Naive thymus-derived CD8-positive, alpha-beta T cell (primary cell): Measurements from ENCODE around the gene ARPC5L. TPM values are rescaled to one million over a fixed set of nuclear protein-coding genes. Genes with fewer than 3 reads are reported as not detected.
A peak's percentile ranks its signal among the peaks of the same experiment; 100 is the strongest.
"Not testable (repeated sequence)": the region's sequence is repeated elsewhere in the genome, so short reads cannot be mapped to it uniquely, and the experiment has no call there.

Source experiments
- ATAC-seq, 2 donors: fragments of 150-1000 bp; cut with Tn5 transposase in 1 of 2; sonication (Bioruptor Pico), chemical (Tn5 transposase) in 1 of 2; 1 replicate in 1 of 2; 2 replicates in 1 of 2; pipeline ENCODE4 v1.10.0; 2021; ENCODE audit warnings: mild to moderate bottlenecking in 2 of 2, moderate library complexity in 2 of 2
- POLR2A ChIA-PET: fragments of 350-600 bp; sonication (Branson Sonifier 250); formaldehyde crosslinking; loops from one replicate; lab custom pipeline; 2021; ENCODE audit warnings: antibody characterized with exemption; lab: Charles Lee
- DNase-seq, 10 donors: peaks; one replicate each; pipeline versions ENCODE4 v3.0.0 to v3.0.0-alpha.2; 2020 to 2022
- H3K27ac Mint-ChIP-seq, 10 donors: one replicate each; pipeline ENCODE4 v1.8.0; 2020 to 2022; ENCODE audit warnings: mild to moderate bottlenecking in 10 of 10, mixed read lengths in 10 of 10, moderate library complexity in 4 of 10, inconsistent platforms in 1 of 10
- H3K27me3 Mint-ChIP-seq, 5 donors: one replicate each; pipeline ENCODE4 v1.8.0; 2021 to 2022; ENCODE audit warnings: mixed read lengths in 5 of 5
- H3K36me3 Mint-ChIP-seq, 3 donors: one replicate each; pipeline ENCODE4 v1.8.0; 2020 to 2022; ENCODE audit warnings: mixed read lengths in 3 of 3, mild to moderate bottlenecking in 2 of 3, inconsistent platforms in 1 of 3
- H3K4me1 Mint-ChIP-seq, 4 donors: one replicate each; pipeline ENCODE4 v1.8.0; 2021 to 2022; ENCODE audit warnings: mixed read lengths in 4 of 4
- H3K4me3 Mint-ChIP-seq, 10 donors: one replicate each; pipeline ENCODE4 v1.8.0; 2020 to 2022; ENCODE audit warnings: mild to moderate bottlenecking in 10 of 10, mixed read lengths in 10 of 10, moderate library complexity in 6 of 10, inconsistent platforms in 1 of 10
- H3K9me3 Mint-ChIP-seq, 9 donors: one replicate each; pipeline ENCODE4 v1.8.0; 2020 to 2022; ENCODE audit warnings: mixed read lengths in 9 of 9, mild to moderate bottlenecking in 3 of 9, inconsistent platforms in 1 of 9, moderate library complexity in 1 of 9
- polyA plus RNA-seq, 3 donors: library from polyadenylated mRNA; unstranded; fragments of 300-500 nt; fragmentation: Illumina TruSeq; gene quantifications; one replicate each; pipeline ENCODE4 v1.2.3, GENCODE V29; 2021
- total RNA-seq, 8 experiments: library from RNA in 2 of 8; stranded (reverse) in 2 of 8; gene quantifications; one replicate each; pipeline ENCODE4 v1.2.3 and lab custom pipeline; 2021 to 2026

ARPC5L gene
- total and polyA plus RNA-seq, 5 experiments from 2014 or later: 25.6 to 70.4 (median 37.5) TPM

DNA sequence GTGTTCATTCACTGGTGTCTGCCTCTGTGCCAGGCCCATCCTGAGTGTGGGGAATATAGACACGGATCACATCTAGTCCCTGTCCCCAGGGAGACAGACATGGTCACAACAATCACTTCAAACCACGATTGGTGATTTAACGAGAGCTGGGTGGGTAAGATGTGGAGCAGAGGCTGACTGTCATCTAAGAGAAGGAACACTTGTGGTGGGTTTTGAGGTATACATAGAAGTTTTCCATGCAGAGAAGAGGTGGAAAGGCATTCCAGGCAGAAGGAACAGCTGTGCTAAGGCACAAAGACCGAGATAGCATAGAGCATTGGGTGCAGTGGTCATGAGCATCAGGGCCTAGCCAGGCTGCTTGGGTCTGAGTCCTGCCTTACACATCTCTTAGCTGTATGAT, 31.3 kb upstream of the ARPC5L start:
- Mint-ChIP-seq H3K4me3 (no peak overlapping the region), H3K27ac (no peak overlapping the region), H3K36me3 (no peaks in the 10 kb centered on the region), H3K27me3 (peaks cover 1 to 25% (median 3%) of the 10 kb centered on the region in 5 donors), H3K9me3 (peaks cover 0 to 2% (median 0%) of the 10 kb centered on the region in 9 donors), H3K4me1 (no peaks in the 10 kb centered on the region)
- DNase-seq (no peak), ATAC-seq (no peak)
- POLR2A ChIA-PET: no interaction called here

DNA sequence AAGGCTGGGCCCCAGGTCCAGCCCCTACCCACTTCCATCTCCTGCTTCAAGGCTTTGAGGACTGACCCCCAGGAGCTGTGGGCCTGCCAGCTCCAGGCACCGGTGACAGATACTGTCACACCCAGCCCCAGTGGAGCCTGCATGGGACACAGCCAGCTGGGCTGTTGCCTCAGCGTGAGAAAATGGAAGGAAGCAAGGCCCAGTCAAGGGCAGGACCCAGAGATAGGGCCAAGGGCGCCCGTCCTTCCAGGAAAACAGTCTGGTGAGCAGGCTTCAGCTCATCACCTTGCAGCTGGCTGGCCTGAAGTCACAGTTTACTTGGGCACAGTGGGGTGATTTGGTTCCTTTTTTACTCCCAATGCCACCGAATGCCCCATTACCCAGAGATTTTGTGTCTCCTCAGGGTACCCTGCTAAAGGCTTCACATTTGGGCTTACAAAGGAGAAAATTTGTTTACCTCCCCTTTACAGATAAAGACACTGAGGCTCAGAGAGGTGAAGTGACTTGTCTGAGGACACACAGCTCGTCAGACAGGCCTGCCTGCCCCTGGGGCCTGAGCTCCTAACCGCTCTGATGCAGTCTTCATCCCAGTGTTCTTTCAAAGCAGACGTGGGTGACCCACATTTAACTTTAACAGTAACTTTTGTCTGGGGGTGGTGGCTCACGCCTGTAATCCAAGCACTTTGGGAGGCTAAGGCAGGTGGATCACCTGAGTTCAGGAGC, 30.1 kb upstream of the ARPC5L start:
- Mint-ChIP-seq H3K4me3 (no peak overlapping the region), H3K4me1 (no peaks in the 10 kb centered on the region), H3K27me3 (peaks cover 3 to 33% (median 8%) of the 10 kb centered on the region in 5 donors), H3K36me3 (no peaks in the 10 kb centered on the region), H3K9me3 (no peaks in the 10 kb centered on the region), H3K27ac (no peak overlapping the region)
- ATAC-seq (no peak), DNase-seq (no peak)
- POLR2A ChIA-PET: no interaction called here

DNA sequence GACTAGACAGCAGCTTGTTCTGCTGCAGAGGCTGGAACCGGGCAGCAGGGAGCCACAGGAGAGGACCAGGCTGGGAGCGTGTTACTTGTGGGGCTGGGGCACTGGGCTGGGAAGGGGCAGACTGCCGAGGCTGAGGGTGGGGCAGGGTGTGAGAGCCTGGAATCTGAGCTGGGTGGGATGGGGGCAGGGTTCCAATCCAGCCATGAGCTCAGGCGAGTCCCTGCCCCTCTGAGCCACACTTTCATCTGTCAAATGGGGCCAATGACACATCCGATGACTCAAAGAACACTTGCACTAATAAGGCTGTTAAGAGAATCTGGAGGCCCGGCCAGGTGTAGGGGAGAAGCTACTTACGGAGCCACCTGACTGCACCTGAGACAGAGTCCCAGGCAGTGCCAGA, 27.3 kb upstream of the ARPC5L start:
- ATAC-seq: no peak
- H3K4me3 Mint-ChIP-seq: no peak overlapping the region
- H3K4me1 Mint-ChIP-seq: peaks cover 0 to 2% (median 0%) of the 10 kb centered on the region in 4 donors
- H3K27ac Mint-ChIP-seq: no peak overlapping the region
- no peaks in the 10 kb centered on the region for H3K36me3 Mint-ChIP-seq
- no peak for DNase-seq
- no peaks in the 10 kb centered on the region for H3K9me3 Mint-ChIP-seq
- POLR2A ChIA-PET: no interaction called here
- H3K27me3 Mint-ChIP-seq: peaks cover 13 to 53% (median 19%) of the 10 kb centered on the region in 5 donors

DNA sequence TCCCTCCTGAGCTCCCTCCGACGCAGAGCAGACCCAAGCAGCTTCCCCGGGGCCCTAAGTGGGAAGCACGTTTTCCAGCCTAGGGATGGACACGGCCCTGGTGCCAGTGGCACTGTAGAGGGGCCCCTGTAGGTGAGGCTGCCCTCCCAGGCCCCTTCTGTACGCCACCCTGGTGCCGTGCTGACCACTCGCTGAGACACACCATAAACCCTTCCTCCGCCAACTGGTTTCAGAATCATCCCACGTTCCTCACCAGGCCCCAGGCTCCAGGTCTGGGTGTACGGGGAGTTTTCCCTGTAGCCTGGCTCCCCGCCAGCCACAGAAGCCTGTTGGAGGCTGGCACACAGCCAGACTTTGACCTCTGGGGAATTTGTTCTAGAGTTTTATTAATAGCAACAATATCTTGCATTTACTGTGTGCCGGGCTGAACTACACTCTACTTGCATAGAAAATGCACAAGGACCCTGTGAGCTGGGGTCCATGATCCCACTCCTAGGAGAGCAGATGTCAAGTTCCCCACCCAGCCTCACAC, 26.8 kb upstream of the ARPC5L start:
- no peaks in the 10 kb centered on the region for H3K9me3 Mint-ChIP-seq

DNA sequence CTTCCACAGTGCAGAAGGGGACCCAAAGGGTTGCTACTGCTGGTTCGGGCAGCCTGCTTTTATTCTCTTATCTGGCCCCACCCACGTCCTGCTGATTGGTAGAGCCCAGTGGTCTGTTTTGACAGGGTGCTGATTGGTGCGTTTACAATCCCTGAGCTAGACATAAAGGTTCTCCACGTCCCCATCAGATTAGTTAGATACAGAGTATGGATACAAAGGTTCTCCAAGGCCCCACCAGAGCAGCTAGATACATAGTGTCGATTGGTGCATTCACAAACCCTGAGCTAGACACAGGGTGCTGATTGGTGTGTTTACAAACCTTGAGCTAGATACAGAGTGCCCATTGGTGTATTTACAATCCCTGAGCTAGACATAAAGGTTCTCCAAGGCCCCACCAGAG, 23.8 kb upstream of the ARPC5L start:
- H3K27ac Mint-ChIP-seq, ATAC-seq, DNase-seq, H3K4me1 Mint-ChIP-seq, POLR2A ChIA-PET, H3K9me3 Mint-ChIP-seq, H3K36me3 Mint-ChIP-seq: not testable (repeated sequence)
- Mint-ChIP-seq H3K27me3 (peaks cover 13 to 54% (median 19%) of the 10 kb centered on the region in 5 donors), H3K4me3 (peak overlapping the region in 1 of 10 donors; percentile 7)

More for the DNA sequence above, 26.8 kb upstream of the ARPC5L start:
- Mint-ChIP-seq H3K36me3 (no peaks in the 10 kb centered on the region), H3K4me1 (peaks cover 0 to 2% (median 0%) of the 10 kb centered on the region in 4 donors), H3K4me3 (no peak overlapping the region), H3K27me3 (peaks cover 13 to 57% (median 19%) of the 10 kb centered on the region in 5 donors), H3K27ac (no peak overlapping the region)
- POLR2A ChIA-PET: interaction anchor here (0.6 kb wide), 1 partner anchor 86 kb away, joined by 3 read pairs; no protein-coding TSS in a partner anchor
- ATAC-seq (no peak), DNase-seq (no peak)

DNA sequence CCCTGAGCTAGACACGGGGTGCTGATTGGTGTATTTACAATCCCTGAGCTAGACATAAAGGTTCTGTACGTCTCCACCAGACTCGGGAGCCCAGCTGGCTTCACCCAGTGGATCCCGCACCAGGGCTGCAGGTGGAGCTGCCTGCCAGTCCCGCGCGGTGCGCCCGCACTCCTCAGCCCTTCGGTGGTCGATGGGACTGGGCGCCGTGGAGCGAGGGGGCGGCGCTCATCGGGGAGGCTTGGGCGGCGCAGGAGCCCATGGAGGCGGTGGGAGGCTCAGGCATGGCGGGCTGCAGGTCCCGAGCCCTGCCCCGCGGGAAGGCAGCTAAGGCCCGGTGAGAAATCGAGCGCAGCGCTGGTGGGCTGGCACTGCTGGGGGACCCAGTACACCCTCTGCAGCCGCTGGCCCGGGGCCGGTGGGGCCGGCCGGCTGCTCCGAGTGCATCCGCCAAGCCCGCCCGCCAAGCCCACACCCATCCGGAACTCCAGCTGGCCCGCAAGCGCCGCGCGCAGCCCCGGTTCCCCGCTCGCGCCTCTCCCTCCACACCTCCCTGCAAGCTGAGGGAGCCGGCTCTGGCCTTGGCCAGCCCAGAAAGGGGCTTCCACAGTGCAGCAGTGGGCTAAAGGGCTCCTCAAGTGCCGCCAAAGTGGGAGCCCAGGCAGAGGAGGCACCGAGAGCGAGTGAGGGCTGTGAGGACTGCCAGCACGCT, 23.2 kb upstream of the ARPC5L start:
- H3K9me3 Mint-ChIP-seq, DNase-seq, H3K4me1 Mint-ChIP-seq, POLR2A ChIA-PET, ATAC-seq, H3K36me3 Mint-ChIP-seq, H3K27ac Mint-ChIP-seq: not testable (repeated sequence)
- peak overlapping the region in 1 of 10 donors; percentile 46 for H3K4me3 Mint-ChIP-seq
- peaks cover 13 to 54% (median 19%) of the 10 kb centered on the region in 5 donors for H3K27me3 Mint-ChIP-seq

DNA sequence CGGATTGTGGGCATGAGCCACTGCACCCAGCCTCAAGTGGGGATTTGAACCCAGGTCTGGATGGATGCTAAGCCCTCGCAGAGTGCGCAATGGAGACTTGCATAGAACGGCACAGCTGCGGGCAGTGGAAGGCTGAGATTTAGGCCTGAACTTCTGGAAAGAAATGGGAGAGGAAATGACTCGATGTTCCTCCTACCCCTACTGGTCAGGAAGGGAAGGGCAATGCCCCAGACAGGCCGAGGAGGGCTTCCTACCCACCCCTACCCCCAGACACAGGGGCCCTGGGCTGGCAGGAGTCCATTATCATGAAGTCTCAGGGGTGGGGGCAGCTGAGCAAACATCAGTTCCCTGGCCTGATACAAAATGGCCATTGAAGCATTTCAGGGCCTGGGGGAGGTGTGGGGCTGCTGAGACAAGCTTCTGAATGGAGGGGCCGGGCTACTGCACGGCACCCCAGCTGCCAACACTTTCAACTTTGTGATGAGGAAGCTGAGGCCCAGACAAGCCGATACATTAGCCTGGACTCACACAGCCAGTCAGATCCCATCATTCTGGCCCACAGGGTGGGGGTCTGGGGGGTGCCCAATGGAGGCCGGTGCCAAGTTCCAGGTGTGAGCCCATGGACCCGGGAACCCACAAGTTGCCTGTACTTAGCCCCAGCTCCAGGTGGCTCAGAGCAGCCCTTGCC, 22.2 kb upstream of the ARPC5L start:
- Mint-ChIP-seq H3K4me1 (peaks cover 0 to 2% (median 0%) of the 10 kb centered on the region in 4 donors), H3K9me3 (no peaks in the 10 kb centered on the region), H3K27me3 (peaks cover 13 to 47% (median 19%) of the 10 kb centered on the region in 5 donors), H3K4me3 (peak overlapping the region in 1 of 10 donors; percentile 46), H3K27ac (peak overlapping the region in 1 of 10 donors; percentile 18), H3K36me3 (no peaks in the 10 kb centered on the region)
- no peak for DNase-seq
- no peak for ATAC-seq
- POLR2A ChIA-PET: no interaction called here

DNA sequence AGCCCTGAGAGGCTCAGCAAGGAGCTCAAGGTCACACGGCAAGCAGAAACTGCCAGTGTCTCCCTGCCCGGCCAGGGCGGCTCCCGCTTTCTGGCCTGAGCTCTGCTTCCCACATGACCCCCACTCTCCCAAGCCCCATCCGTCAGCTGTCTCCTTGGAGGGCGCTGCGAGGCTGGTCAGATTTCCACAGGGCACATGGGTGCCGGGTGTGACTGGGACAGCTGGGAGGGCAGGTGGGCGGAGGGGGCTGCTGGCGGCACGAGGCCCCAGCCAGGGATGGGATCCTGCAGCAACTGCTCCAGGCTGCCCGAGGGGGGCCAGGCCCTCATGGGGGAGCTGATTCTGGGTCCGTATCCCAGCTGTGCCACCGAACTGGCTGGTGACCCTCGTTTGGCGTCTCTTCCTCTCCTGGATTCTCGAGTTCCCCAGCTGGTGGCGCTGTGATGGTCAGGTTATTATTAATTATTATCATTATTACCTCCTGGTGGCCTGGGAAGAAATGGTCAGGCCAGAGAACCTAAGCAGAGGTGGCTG, 21.6 kb upstream of the ARPC5L start:
- POLR2A ChIA-PET: no interaction called here
- peak overlapping the region in 1 of 10 donors; percentile 41 for H3K4me3 Mint-ChIP-seq
- ATAC-seq: no peak

DNA sequence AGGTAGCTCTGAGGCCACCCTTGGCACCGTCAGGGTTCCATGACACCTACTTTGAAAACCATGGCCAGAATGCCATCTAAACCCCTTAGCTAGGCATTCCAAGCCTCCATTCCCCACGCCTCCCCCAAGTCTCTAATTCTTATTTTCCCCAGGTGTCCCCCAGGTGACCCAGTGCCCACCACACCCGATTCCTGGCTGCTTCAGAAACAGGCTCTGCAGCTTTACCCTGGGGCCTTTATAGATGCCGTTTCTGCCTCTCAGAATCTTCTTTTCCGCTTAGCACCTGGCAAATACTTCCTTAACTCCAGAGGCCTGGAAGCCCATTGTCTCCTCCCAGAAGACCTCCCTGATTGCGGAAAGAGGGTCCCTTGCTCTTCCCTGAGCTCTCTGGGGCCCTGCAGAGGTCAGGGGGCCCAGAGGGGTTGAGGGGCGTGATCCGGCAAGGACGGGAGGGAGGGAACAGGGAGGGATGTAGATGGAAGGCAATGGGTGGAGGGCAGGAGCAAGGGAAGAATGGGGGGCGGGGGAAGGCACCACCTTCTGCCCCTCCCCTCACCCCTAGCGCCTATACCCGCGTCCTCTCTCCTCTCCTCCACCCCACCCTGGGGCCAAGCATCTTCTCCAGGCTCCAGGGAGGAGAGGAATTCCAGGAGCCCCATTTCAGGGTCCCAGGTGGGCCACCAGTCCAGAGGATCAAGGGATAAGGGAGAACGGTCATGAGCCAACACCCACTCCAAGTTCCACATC, 20.7 kb upstream of the ARPC5L start:
- DNase-seq: no peak
- H3K36me3 Mint-ChIP-seq: no peaks in the 10 kb centered on the region
- no peak overlapping the region for H3K4me3 Mint-ChIP-seq
- H3K27ac Mint-ChIP-seq: peak overlapping the region in 1 of 10 donors; percentile 43
- ATAC-seq: no peak
- POLR2A ChIA-PET: no interaction called here
- H3K4me1 Mint-ChIP-seq: peaks cover 0 to 2% (median 0%) of the 10 kb centered on the region in 4 donors
- peaks cover 7 to 44% (median 22%) of the 10 kb centered on the region in 5 donors for H3K27me3 Mint-ChIP-seq
- H3K9me3 Mint-ChIP-seq: no peaks in the 10 kb centered on the region

More for the DNA sequence above, 21.6 kb upstream of the ARPC5L start:
- peaks cover 0 to 2% (median 0%) of the 10 kb centered on the region in 4 donors for H3K4me1 Mint-ChIP-seq
- no peaks in the 10 kb centered on the region for H3K9me3 Mint-ChIP-seq
- peak overlapping the region in 1 of 10 donors; percentile 43 for H3K27ac Mint-ChIP-seq
- H3K27me3 Mint-ChIP-seq: peaks cover 12 to 43% (median 20%) of the 10 kb centered on the region in 5 donors
- DNase-seq: no peak
- no peaks in the 10 kb centered on the region for H3K36me3 Mint-ChIP-seq

DNA sequence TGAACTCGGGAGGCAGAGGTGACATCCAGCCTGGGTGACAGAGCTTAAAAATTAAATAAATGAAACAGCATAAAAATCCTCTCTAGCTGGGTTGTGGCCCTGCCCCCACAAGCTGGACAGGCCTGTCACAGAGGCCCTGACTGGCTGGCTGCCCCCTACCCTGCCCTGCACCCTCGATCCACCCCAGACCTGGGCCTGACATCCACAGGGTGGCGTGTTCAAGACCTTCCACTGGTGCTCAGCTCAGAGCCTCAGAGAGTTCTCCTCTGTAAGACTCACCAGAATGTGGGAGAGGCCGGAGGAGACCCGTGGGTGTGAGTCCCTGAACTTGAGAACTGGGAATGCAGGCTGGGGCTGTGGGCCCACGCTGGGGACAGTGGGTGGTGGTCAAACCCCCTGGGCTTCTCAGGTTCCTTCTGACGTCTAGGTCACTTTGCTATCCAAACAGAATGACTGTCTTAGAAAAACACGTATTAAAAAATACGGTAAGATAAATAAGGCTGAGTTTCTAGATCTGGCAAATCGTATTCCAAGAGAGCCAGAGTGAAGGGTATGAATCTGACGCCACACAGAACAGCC, 18.4 kb upstream of the ARPC5L start:
- no peaks in the 10 kb centered on the region for H3K36me3 Mint-ChIP-seq
- peaks cover 6 to 44% (median 23%) of the 10 kb centered on the region in 5 donors for H3K27me3 Mint-ChIP-seq
- POLR2A ChIA-PET: no interaction called here
- ATAC-seq (no peak), DNase-seq (no peak)
- no peak overlapping the region for H3K4me3 Mint-ChIP-seq
- H3K4me1 Mint-ChIP-seq: peaks cover 0 to 2% (median 0%) of the 10 kb centered on the region in 4 donors
- no peak overlapping the region for H3K27ac Mint-ChIP-seq
- no peaks in the 10 kb centered on the region for H3K9me3 Mint-ChIP-seq

DNA sequence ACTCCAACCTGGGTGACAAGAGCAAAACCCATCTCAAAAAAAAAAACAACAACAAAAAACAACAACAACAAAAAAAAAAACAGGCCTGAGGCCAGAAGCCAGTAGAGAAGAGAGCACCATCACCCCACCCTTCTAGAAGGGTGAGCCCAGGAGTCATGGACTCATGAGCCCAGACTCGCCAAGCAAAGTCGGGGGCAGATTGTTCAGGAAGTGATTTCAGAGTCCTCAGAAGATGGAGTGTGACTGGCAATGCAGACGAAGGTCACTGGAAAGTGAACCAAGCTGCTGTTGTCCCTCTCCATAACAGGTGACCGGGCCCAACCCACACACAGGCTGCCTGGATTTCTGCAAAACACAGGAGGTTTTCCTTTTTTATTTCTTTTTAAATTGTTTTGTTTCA, 17.6 kb upstream of the ARPC5L start:
- Mint-ChIP-seq H3K36me3 (no peaks in the 10 kb centered on the region), H3K9me3 (no peaks in the 10 kb centered on the region), H3K27me3 (peaks cover 6 to 45% (median 22%) of the 10 kb centered on the region in 5 donors), H3K27ac (no peak overlapping the region), H3K4me3 (no peak overlapping the region), H3K4me1 (peaks cover 0 to 2% (median 0%) of the 10 kb centered on the region in 4 donors)
- POLR2A ChIA-PET: no interaction called here
- ATAC-seq (no peak), DNase-seq (no peak)
